B cell (primary cell): ENCODE data around the gene RAB8B. TPM values are rescaled to one million over a fixed set of nuclear protein-coding genes. Genes with fewer than 3 reads are reported as not detected.
A peak's percentile ranks its signal among the peaks of the same experiment; 100 is the strongest.

Experiments used
- ATAC-seq: fragments of 200-7000 bp; cut with Tn5 transposase; one replicate; pipeline ENCODE4 v1.10.0; 2021; ENCODE audit warnings: low read depth, mild to moderate bottlenecking, moderate number of reproducible peaks, moderate library complexity
- CTCF ChIA-PET: fragments of 350-600 bp; sonication (Branson Sonifier 250); formaldehyde crosslinking; loops from one replicate; lab custom pipeline; 2021; ENCODE audit warnings: antibody characterized with exemption, inconsistent platforms; lab: Charles Lee
- POLR2A ChIA-PET: fragments of 350-600 bp; sonication (Branson Sonifier 250); formaldehyde crosslinking; loops from one replicate; lab custom pipeline; 2021; ENCODE audit warnings: antibody characterized with exemption; lab: Charles Lee
- DNase-seq: peaks from one replicate; pipeline ENCODE4 v3.0.0; 2013
- H2AFZ ChIP-seq: 2 replicates; pipeline ENCODE4 v1.6.1; 2012; ENCODE audit warnings: mild to moderate bottlenecking, low read depth, low read length; ENCODE audit not compliant: insufficient read depth, poor library complexity, severe bottlenecking
- H3K27ac ChIP-seq, 2 donors: 1 replicate in 1 of 2; 2 replicates in 1 of 2; pipeline ENCODE4 v1.5.1; 2012 to 2013; ENCODE audit warnings: low read length in 2 of 2, mild to moderate bottlenecking in 2 of 2, moderate library complexity in 1 of 2
- H3K27me3 ChIP-seq, 4 experiments: fragments of 200-600 bp in 1 of 4; sonication (generic) in 1 of 4; replicated peaks in 1 of 4; 1 replicate in 2 of 4; 2 replicates in 2 of 4; pipeline versions ENCODE4 v1.6.1 to v1.7.0; 2013 to 2016; ENCODE audit warnings: low read length in 3 of 4, mild to moderate bottlenecking in 2 of 4, mixed read lengths in 1 of 4, moderate library complexity in 1 of 4; ENCODE audit not compliant: insufficient read depth in 4 of 4, control insufficient read depth in 3 of 4; ENCODE audit errors: control extremely low read depth in 1 of 4
- H3K36me3 ChIP-seq, 2 experiments: replicated peaks in 1 of 2; 1 replicate in 1 of 2; 2 replicates in 1 of 2; pipeline versions ENCODE4 v1.6.1 to v1.7.1; 2013; ENCODE audit warnings: low read length in 1 of 2; ENCODE audit not compliant: insufficient read depth in 2 of 2, control insufficient read depth in 1 of 2; ENCODE audit errors: control extremely low read depth in 1 of 2, extremely low read depth in 1 of 2
- H3K4me1 ChIP-seq, 2 donors: fragments of 200-600 bp in 1 of 2; sonication (generic) in 1 of 2; 1 replicate in 1 of 2; 2 replicates in 1 of 2; pipeline versions ENCODE4 v1.5.1 to v1.6.1; 2013 to 2017; ENCODE audit warnings: low read length in 2 of 2; ENCODE audit not compliant: control insufficient read depth in 2 of 2, insufficient read depth in 2 of 2
- H3K4me2 ChIP-seq: replicated peaks from 2 replicates; pipeline ENCODE3; 2012; ENCODE audit warnings: mild to moderate bottlenecking, low read depth, low read length; ENCODE audit not compliant: poor library complexity, severe bottlenecking
- H3K4me3 ChIP-seq, 5 experiments: fragments of 200-600 bp in 1 of 5; sonication (generic) in 1 of 5; 1 replicate in 3 of 5; 2 replicates in 2 of 5; pipeline versions ENCODE4 v1.5.1 to v1.7.0; 2011 to 2016; ENCODE audit warnings: low read length in 4 of 5, mild to moderate bottlenecking in 4 of 5, low read depth in 2 of 5, control low read depth in 1 of 5, moderate library complexity in 1 of 5; ENCODE audit not compliant: insufficient read depth in 1 of 5; ENCODE audit errors: control extremely low read depth in 1 of 5, extremely low read depth in 1 of 5
- H3K79me2 ChIP-seq: fragments of 200-600 bp; sonication (generic); one replicate; pipeline ENCODE4 v1.6.0; 2016; ENCODE audit warnings: low read length; ENCODE audit not compliant: control insufficient read depth, insufficient read depth
- H3K9ac ChIP-seq: fragments of 200-600 bp; sonication (generic); 2 replicates; pipeline ENCODE4 v1.6.1; 2017; ENCODE audit warnings: mild to moderate bottlenecking, low read length, moderate library complexity
- H3K9me3 ChIP-seq, 3 donors: one replicate each; pipeline versions ENCODE4 v1.6.1 to v1.7.1; 2013; ENCODE audit warnings: low read length in 2 of 3; ENCODE audit not compliant: control insufficient read depth in 2 of 3, insufficient read depth in 1 of 3; ENCODE audit errors: control extremely low read depth in 1 of 3
- H4K20me1 ChIP-seq: 2 replicates; pipeline ENCODE4 v1.6.0; 2012; ENCODE audit warnings: mild to moderate bottlenecking, low read length; ENCODE audit not compliant: insufficient read depth, control insufficient read depth, poor library complexity, severe bottlenecking
- H3K27ac Mint-ChIP-seq: one replicate; pipeline ENCODE4 v1.8.0; 2021; ENCODE audit warnings: mixed read lengths
- H3K27me3 Mint-ChIP-seq: one replicate; pipeline ENCODE4 v1.8.0; 2021; ENCODE audit warnings: mixed read lengths
- H3K4me1 Mint-ChIP-seq: one replicate; pipeline ENCODE4 v1.8.0; 2021; ENCODE audit warnings: mixed read lengths
- H3K4me3 Mint-ChIP-seq: one replicate; pipeline ENCODE4 v1.8.0; 2021; ENCODE audit warnings: mixed read lengths
- H3K9me3 Mint-ChIP-seq: one replicate; pipeline ENCODE4 v1.8.0; 2022; ENCODE audit warnings: mixed read lengths; ENCODE audit not compliant: insufficient read depth
- EZH2 ChIP-seq: IDR thresholded peaks from 2 replicates; pipeline ENCODE4 v1.6.1; 2012; ENCODE audit warnings: borderline replicate concordance, low read depth, mild to moderate bottlenecking, moderate library complexity, low read length; ENCODE audit not compliant: insufficient read depth, poor library complexity, severe bottlenecking
- WGBS: methylation state at CpG from one replicate; pipeline ENCODE4 v1.1.5; 2013; ENCODE audit warnings: missing lambda C conversion rate; ENCODE audit not compliant: insufficient coverage; 5-methylcytosine and 5-hydroxymethylcytosine counted together
- intact Hi-C: fragments of 100-400 bp; cut with micrococcal nuclease; formaldehyde crosslinking; loops from one replicate; pipeline ENCODE4 v1.10.0; 2022
- polyA plus RNA-seq: library from polyadenylated mRNA; depleted of rRNA; stranded (reverse); fragments of >200 nt; gene quantifications from 2 replicates; pipeline ENCODE4 v1.2.3, GENCODE V29; 2012
- total RNA-seq, 2 donors: library from RNA; stranded (reverse); fragments of 120-200 nt in 1 of 2; gene quantifications; 1 replicate in 1 of 2; 2 replicates in 1 of 2; pipeline versions ENCODE4 v1.2.3 to v1.2.4, GENCODE V29; 2013 to 2022
- TF ChIP-seq, protein P1 (sequence below): fragments of 200-600 bp; IDR thresholded peaks from one replicate; pipeline ENCODE4 v1.8.0; 2022; ENCODE audit warnings: antibody characterized with exemption, mild to moderate bottlenecking

Gene RAB8B
- total and polyA plus RNA-seq, 2 donors (not counting 1 experiment from before 2014, with no cell fraction given) = 9.6 to 61.3 TPM

DNA sequence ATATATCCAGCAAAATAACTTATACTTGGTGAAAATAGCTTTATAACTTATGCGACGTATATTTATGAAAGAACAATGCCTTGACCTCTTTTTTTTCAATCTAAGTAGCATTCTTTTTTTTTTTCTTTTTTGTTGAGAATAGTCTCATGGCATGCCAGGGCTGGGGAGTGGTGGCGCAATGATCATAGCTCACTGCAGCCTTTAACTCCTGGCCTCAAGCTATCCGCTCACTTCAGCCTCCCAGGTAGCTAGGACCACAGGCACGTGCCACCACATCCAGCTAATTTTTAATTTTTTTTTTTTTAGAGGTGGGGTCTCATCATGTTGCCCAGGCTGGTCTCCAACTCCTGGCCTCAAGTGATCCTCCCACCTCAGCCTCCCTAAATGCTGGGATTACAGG, 43.5 kb downstream of the RAB8B start:
- Mint-ChIP-seq H3K4me1 (peaks cover 60% of the 10 kb centered on the region), H3K4me3 (no peak overlapping the region), H3K9me3 (peaks cover 4% of the 10 kb centered on the region), H3K27me3 (no peaks in the 10 kb centered on the region), H3K27ac (no peak overlapping the region)
- Histone ChIP-seq H3K9ac (no peak overlapping the region), H3K27ac (peak overlapping the region in 1 of 2 donors; percentile 52), H3K27me3 (no peaks in the 10 kb centered on the region), H2AFZ (no peak overlapping the region), H3K4me2 (no peak overlapping the region), H3K36me3 (peaks cover 0 to 10% of the 10 kb centered on the region in 2 experiments), H3K9me3 (no peaks in the 10 kb centered on the region), H3K79me2 (peaks cover 92% of the 10 kb centered on the region), H4K20me1 (peaks cover 69% of the 10 kb centered on the region), H3K4me1 (peaks cover 27 to 39% of the 10 kb centered on the region in 2 donors), H3K4me3 (no peak overlapping the region)
- DNase-seq (no peak), ATAC-seq (no peak)
- TF ChIP-seq EZH2 = no peak
- TF ChIP-seq, protein P1, sequence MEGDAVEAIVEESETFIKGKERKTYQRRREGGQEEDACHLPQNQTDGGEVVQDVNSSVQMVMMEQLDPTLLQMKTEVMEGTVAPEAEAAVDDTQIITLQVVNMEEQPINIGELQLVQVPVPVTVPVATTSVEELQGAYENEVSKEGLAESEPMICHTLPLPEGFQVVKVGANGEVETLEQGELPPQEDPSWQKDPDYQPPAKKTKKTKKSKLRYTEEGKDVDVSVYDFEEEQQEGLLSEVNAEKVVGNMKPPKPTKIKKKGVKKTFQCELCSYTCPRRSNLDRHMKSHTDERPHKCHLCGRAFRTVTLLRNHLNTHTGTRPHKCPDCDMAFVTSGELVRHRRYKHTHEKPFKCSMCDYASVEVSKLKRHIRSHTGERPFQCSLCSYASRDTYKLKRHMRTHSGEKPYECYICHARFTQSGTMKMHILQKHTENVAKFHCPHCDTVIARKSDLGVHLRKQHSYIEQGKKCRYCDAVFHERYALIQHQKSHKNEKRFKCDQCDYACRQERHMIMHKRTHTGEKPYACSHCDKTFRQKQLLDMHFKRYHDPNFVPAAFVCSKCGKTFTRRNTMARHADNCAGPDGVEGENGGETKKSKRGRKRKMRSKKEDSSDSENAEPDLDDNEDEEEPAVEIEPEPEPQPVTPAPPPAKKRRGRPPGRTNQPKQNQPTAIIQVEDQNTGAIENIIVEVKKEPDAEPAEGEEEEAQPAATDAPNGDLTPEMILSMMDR = no peak
- intact Hi-C loops = loop anchor here (2.0 kb wide), 1 partner anchor 18 kb away; no protein-coding TSS in a partner anchor
- no CpG with 5 or more reads among the region's 5 CpGs for WGBS
- CTCF ChIA-PET = interaction anchor here (0.9 to 1.7 kb wide), 3 partner anchors 16 to 76 kb away, joined by 4 to 7 read pairs (median 6); partner anchors contain the start of gene RPS27L
- POLR2A ChIA-PET = interaction anchor here (0.6 to 0.8 kb wide), 2 partner anchors 13 to 1299 kb away, joined by 3 to 4 read pairs; no protein-coding TSS in a partner anchor

DNA sequence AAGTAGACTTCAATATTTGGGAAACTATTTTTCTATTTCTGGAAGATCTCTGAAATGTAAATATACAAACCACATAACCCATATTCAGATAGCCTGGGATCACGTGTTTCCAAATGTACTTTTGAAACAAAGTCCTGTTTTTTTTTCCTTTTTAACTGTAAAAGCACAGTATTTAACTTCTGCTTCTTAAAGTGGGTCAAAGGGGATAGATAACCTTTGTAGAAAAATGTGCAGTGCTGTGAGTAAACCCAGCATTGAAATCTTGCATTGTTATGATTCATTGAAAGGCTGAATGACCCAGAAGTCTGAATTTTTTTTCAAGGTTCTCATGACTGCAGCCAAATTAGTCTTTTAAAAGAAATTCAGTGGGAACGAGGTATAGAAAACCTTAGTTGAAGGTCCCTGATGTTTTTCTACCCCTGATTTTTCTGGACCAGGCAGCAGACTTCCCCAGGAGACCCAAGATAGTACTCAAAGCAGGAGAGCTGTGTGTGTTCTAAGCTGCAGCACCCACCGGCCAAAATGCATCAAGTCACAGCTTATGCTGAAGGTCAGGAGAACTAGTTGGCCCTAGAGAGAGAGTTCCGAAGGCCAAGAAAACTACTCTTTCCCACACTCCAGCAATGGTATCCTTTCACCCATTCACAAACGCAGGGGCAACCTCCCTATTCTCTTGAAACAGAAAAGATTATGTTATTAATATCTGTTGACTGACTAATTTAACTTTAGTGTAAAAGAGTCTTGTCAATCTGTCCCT, 44.4 kb downstream of the RAB8B start:
- ChIA-PET CTCF (interaction anchor here (1.2 to 1.7 kb wide), 2 partner anchors 42 to 77 kb away, joined by 4 to 7 read pairs; partner anchors contain the start of gene RPS27L), POLR2A (interaction anchor here (0.8 kb wide), 1 partner anchor 30 kb away, joined by 3 read pairs; no protein-coding TSS in a partner anchor)
- Histone ChIP-seq H3K9ac (no peak overlapping the region), H3K27ac (peak overlapping the region in 1 of 2 donors; percentile 52), H3K4me2 (peak overlapping the region; percentile 27), H3K9me3 (no peaks in the 10 kb centered on the region), H3K27me3 (no peaks in the 10 kb centered on the region), H3K36me3 (peaks cover 0 to 10% of the 10 kb centered on the region in 2 experiments), H3K4me3 (no peak overlapping the region), H3K4me1 (peaks cover 34 to 42% of the 10 kb centered on the region in 2 donors), H2AFZ (no peak overlapping the region), H4K20me1 (peaks cover 71% of the 10 kb centered on the region), H3K79me2 (peaks cover 92% of the 10 kb centered on the region)
- ATAC-seq (no peak), DNase-seq (no peak)
- TF ChIP-seq, protein P1 = no peak
- TF ChIP-seq EZH2 = no peak
- intact Hi-C loops = loop anchor here (2.0 kb wide), 1 partner anchor 19 kb away; no protein-coding TSS in a partner anchor
- Mint-ChIP-seq H3K27me3 (no peaks in the 10 kb centered on the region), H3K4me1 (peaks cover 60% of the 10 kb centered on the region), H3K4me3 (no peak overlapping the region), H3K9me3 (peaks cover 4% of the 10 kb centered on the region), H3K27ac (peak overlapping the region; percentile 27)
- 40% methylated on average over 1 of the region's 5 CpGs for WGBS
